WTC11 (cell line): Measurements from ENCODE around the gene CADM1. TPM values are rescaled to one million over a fixed set of nuclear protein-coding genes. Genes with fewer than 3 reads are reported as not detected.

Source experiments
- ATAC-seq: fragments of 200-7000 bp; cut with Tn5 transposase; 2 replicates; pipeline ENCODE4 v1.10.0; 2021; ENCODE audit warnings: mild to moderate bottlenecking, moderate library complexity
- CTCF ChIA-PET: fragments of 300-600 bp; sonication (Branson Sonifier 250); formaldehyde crosslinking; loops from one replicate; lab custom pipeline; 2021; ENCODE audit warnings: antibody characterized with exemption; lab: Charles Lee
- POLR2A ChIA-PET: fragments of 350-600 bp; sonication (Branson Sonifier 250); formaldehyde crosslinking; loops from one replicate; lab custom pipeline; 2021; ENCODE audit warnings: antibody characterized with exemption; lab: Charles Lee
- DNase-seq: peaks from one replicate; pipeline ENCODE4 v3.0.0; 2021; ENCODE audit warnings: low spot score
- H3K27ac Mint-ChIP-seq: 2 replicates; pipeline ENCODE4 v1.8.0; 2021; ENCODE audit warnings: mixed read lengths
- H3K27me3 Mint-ChIP-seq: 2 replicates; pipeline ENCODE4 v1.8.0; 2021; ENCODE audit warnings: low read depth, mild to moderate bottlenecking, moderate library complexity, mixed read lengths
- H3K36me3 Mint-ChIP-seq: 2 replicates; pipeline ENCODE4 v1.8.0; 2021; ENCODE audit warnings: mixed read lengths
- H3K4me1 Mint-ChIP-seq: 2 replicates; pipeline ENCODE4 v1.8.0; 2022; ENCODE audit warnings: mixed read lengths
- H3K4me3 Mint-ChIP-seq: 2 replicates; pipeline ENCODE4 v1.8.0; 2021; ENCODE audit warnings: mild to moderate bottlenecking, moderate library complexity, mixed read lengths
- H3K9me3 Mint-ChIP-seq: 2 replicates; pipeline ENCODE4 v1.8.0; 2021; ENCODE audit warnings: mixed read lengths
- ELF4 ChIP-seq: sonication (generic); formaldehyde crosslinking; IDR thresholded peaks from 2 replicates; pipeline ENCODE4 v1.8.1; 2022; ENCODE audit warnings: low read depth, mild to moderate bottlenecking, moderate library complexity, missing genetic modification reagents
- MXD4 ChIP-seq: fragments of 250-450 bp; sonication (Bioruptor Pico); IDR thresholded peaks from 2 replicates; pipeline ENCODE4 v1.8.0; 2021; ENCODE audit warnings: mild to moderate bottlenecking, moderate library complexity, borderline replicate concordance
- NR3C1 ChIP-seq: sonication (generic); formaldehyde crosslinking; conservative IDR thresholded peaks from 2 replicates; pipeline ENCODE4 v1.8.1; 2023; ENCODE audit warnings: low read depth, mild to moderate bottlenecking, missing genetic modification reagents
- PRDM15 ChIP-seq: sonication (generic); formaldehyde crosslinking; IDR thresholded peaks from 2 replicates; pipeline ENCODE4 v1.8.0; 2022; ENCODE audit warnings: missing genetic modification reagents
- SOX15 ChIP-seq: fragments of 250-450 bp; sonication (Bioruptor Pico); IDR thresholded peaks from 2 replicates; pipeline ENCODE4 v1.9.0; 2021; ENCODE audit warnings: mild to moderate bottlenecking
- SP1 ChIP-seq: sonication (generic); formaldehyde crosslinking; conservative IDR thresholded peaks from 2 replicates; pipeline ENCODE4 v1.8.1; 2022; ENCODE audit warnings: missing genetic modification reagents
- USF2 ChIP-seq: sonication (generic); formaldehyde crosslinking; IDR thresholded peaks from 2 replicates; pipeline ENCODE4 v1.8.1; 2023; ENCODE audit warnings: mild to moderate bottlenecking, missing genetic modification reagents, moderate library complexity
- ZNF138 ChIP-seq: sonication (generic); formaldehyde crosslinking; conservative IDR thresholded peaks from 2 replicates; pipeline ENCODE4 v1.8.1; 2022; ENCODE audit warnings: mild to moderate bottlenecking, moderate library complexity, missing genetic modification reagents
- total RNA-seq: library from RNA; stranded (reverse); gene quantifications from 3 replicates; pipeline ENCODE4 v1.2.3, GENCODE V29; 2021
- TF ChIP-seq, protein P1 (sequence below): sonication (generic); formaldehyde crosslinking; conservative IDR thresholded peaks from 2 replicates; pipeline ENCODE4 v1.8.1; 2023; ENCODE audit warnings: mild to moderate bottlenecking, low read depth, missing genetic modification reagents, moderate library complexity
- TF ChIP-seq, protein P2 (sequence below): fragments of 250-450 bp; sonication (Bioruptor Pico); IDR thresholded peaks from 2 replicates; pipeline ENCODE4 v2.1.2; 2022; ENCODE audit warnings: mild to moderate bottlenecking, moderate library complexity
- TF ChIP-seq, protein P3 (sequence below): fragments of 250-450 bp; sonication (Bioruptor Pico); conservative IDR thresholded peaks from 2 replicates; pipeline ENCODE4 v1.9.0; 2021; ENCODE audit warnings: mild to moderate bottlenecking
- TF ChIP-seq, protein P4 (sequence below): fragments of 250-450 bp; sonication (Bioruptor Pico); IDR thresholded peaks from 2 replicates; pipeline ENCODE4 v1.9.0; 2021; ENCODE audit warnings: mild to moderate bottlenecking
- TF ChIP-seq, protein P5 (sequence below): sonication (generic); formaldehyde crosslinking; IDR thresholded peaks from 2 replicates; pipeline ENCODE4 v1.8.1; 2022; ENCODE audit warnings: missing genetic modification reagents, borderline replicate concordance

CADM1 gene
- total RNA-seq, 1 experiment from 2014 or later, result 26.8 TPM

DNA sequence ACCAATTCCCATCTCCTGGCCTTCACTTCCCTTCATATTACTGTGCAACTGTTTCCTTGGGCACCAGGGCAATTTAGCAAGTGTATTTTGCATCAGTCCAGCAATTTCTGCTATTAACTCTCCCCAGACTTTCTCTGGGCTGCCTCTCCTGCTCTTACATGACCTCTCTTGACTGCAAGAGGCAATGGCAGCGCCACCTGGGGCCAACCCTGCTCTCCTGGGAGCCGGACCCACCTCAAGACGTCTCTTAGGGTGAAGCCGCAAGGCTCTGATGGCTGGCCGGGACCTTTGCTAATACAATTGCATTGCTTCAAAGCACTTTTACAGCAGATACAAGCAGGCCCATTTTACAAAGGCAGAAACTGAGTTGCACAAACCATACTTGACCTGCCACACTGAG lies 360.2 kb downstream of the CADM1 start:
- Mint-ChIP-seq H3K9me3 (no peaks in the 10 kb centered on the region), H3K36me3 (no peaks in the 10 kb centered on the region), H3K27me3 (no peaks in the 10 kb centered on the region; the same call in 1 of the 2 replicates), H3K27ac (no peak overlapping the region), H3K4me3 (no peak overlapping the region), H3K4me1 (peaks cover 12% of the 10 kb centered on the region)
- no peak for TF ChIP-seq ELF4 (CRISPR knock-in tag)
- TF ChIP-seq, protein P1, sequence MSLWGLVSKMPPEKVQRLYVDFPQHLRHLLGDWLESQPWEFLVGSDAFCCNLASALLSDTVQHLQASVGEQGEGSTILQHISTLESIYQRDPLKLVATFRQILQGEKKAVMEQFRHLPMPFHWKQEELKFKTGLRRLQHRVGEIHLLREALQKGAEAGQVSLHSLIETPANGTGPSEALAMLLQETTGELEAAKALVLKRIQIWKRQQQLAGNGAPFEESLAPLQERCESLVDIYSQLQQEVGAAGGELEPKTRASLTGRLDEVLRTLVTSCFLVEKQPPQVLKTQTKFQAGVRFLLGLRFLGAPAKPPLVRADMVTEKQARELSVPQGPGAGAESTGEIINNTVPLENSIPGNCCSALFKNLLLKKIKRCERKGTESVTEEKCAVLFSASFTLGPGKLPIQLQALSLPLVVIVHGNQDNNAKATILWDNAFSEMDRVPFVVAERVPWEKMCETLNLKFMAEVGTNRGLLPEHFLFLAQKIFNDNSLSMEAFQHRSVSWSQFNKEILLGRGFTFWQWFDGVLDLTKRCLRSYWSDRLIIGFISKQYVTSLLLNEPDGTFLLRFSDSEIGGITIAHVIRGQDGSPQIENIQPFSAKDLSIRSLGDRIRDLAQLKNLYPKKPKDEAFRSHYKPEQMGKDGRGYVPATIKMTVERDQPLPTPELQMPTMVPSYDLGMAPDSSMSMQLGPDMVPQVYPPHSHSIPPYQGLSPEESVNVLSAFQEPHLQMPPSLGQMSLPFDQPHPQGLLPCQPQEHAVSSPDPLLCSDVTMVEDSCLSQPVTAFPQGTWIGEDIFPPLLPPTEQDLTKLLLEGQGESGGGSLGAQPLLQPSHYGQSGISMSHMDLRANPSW (CRISPR knock-in tag), result no peak
- no peak for TF ChIP-seq ZNF138 (CRISPR knock-in tag)
- TF ChIP-seq, protein P2, sequence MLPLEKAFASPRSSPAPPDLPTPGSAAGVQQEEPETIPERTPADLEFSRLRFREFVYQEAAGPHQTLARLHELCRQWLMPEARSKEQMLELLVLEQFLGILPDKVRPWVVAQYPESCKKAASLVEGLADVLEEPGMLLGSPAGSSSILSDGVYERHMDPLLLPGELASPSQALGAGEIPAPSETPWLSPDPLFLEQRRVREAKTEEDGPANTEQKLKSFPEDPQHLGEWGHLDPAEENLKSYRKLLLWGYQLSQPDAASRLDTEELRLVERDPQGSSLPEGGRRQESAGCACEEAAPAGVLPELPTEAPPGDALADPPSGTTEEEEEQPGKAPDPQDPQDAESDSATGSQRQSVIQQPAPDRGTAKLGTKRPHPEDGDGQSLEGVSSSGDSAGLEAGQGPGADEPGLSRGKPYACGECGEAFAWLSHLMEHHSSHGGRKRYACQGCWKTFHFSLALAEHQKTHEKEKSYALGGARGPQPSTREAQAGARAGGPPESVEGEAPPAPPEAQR (CRISPR knock-in tag), result no peak
- TF ChIP-seq, protein P3, sequence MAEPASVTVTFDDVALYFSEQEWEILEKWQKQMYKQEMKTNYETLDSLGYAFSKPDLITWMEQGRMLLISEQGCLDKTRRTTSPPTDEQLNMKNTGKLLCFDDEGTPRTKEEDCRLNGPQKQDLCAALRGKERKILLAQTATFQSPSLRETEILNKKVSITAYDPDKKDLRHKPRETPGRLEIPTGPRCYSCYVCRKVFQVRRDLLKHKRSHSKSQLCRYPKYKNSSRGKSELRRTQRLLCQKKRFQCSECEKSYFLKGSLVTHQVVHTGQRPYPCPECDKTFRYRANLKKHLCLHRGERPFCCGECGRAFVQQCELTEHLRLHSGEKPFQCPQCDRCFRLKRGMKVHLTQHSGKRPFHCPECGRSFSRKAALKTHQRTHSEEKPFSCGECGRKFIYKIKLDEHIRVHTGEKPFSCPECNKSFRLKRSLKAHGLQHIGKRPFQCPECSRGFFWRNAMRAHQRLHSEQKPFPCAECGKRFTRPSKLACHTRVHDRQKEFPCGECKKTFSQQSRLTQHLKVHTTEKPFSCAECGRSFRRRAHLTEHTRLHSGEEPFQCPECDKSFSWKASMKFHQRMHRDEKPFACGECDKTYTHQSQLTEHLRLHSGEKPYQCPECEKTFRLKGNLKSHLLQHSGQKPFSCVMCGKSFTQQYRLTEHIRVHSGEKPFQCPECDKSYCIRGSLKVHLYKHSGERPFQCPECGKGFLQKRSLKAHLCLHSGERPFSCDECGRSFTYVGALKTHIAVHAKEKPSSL, result no peak
- no peak for TF ChIP-seq USF2 (CRISPR knock-in tag)
- TF ChIP-seq, protein P4, sequence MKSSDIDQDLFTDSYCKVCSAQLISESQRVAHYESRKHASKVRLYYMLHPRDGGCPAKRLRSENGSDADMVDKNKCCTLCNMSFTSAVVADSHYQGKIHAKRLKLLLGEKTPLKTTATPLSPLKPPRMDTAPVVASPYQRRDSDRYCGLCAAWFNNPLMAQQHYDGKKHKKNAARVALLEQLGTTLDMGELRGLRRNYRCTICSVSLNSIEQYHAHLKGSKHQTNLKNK (CRISPR knock-in tag), result no peak
- no peak for TF ChIP-seq SP1 (CRISPR knock-in tag)
- TF ChIP-seq, protein P5, sequence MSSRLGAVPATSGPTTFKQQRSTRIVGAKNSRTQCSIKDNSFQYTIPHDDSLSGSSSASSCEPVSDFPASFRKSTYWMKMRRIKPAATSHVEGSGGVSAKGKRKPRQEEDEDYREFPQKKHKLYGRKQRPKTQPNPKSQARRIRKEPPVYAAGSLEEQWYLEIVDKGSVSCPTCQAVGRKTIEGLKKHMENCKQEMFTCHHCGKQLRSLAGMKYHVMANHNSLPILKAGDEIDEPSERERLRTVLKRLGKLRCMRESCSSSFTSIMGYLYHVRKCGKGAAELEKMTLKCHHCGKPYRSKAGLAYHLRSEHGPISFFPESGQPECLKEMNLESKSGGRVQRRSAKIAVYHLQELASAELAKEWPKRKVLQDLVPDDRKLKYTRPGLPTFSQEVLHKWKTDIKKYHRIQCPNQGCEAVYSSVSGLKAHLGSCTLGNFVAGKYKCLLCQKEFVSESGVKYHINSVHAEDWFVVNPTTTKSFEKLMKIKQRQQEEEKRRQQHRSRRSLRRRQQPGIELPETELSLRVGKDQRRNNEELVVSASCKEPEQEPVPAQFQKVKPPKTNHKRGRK (CRISPR knock-in tag), result no peak
- TF ChIP-seq NR3C1 (CRISPR knock-in tag), result no peak
- TF ChIP-seq SOX15 (CRISPR knock-in tag), result no peak
- no peak for TF ChIP-seq PRDM15
- TF ChIP-seq MXD4 (CRISPR knock-in tag), result no peak
- CTCF ChIA-PET, result no interaction called here
- POLR2A ChIA-PET, result no interaction called here
- DNase-seq (no peak), ATAC-seq (no peak)
